Measurements from ENCODE around the gene IQCM. TPM values are rescaled to one million over a fixed set of nuclear protein-coding genes. Genes with fewer than 3 reads are reported as not detected.

IQCM gene
- total RNA-seq, 1 donor from 2014 or later = not detected

GRCh38 chr4:149353241-149353640 lies 462.4 kb downstream of the IQCM start:
- Mint-ChIP-seq H3K27me3 (ENCODE audit: low read depth) (peaks cover 2% of the 10 kb centered on the region), H3K4me1 (ENCODE audit: low read depth) (no peaks in the 10 kb centered on the region), H3K4me3 (ENCODE audit: unreplicated experiment) (no peak overlapping the region), H3K36me3 (ENCODE audit: low read depth) (no peaks in the 10 kb centered on the region), H3K9me3 (ENCODE audit: low read depth) (peaks cover 13% of the 10 kb centered on the region), H3K27ac (ENCODE audit: unreplicated experiment) (no peak overlapping the region)
- no peak for DNase-seq (ENCODE audit: low spot score)
- TF ChIP-seq, protein P1, sequence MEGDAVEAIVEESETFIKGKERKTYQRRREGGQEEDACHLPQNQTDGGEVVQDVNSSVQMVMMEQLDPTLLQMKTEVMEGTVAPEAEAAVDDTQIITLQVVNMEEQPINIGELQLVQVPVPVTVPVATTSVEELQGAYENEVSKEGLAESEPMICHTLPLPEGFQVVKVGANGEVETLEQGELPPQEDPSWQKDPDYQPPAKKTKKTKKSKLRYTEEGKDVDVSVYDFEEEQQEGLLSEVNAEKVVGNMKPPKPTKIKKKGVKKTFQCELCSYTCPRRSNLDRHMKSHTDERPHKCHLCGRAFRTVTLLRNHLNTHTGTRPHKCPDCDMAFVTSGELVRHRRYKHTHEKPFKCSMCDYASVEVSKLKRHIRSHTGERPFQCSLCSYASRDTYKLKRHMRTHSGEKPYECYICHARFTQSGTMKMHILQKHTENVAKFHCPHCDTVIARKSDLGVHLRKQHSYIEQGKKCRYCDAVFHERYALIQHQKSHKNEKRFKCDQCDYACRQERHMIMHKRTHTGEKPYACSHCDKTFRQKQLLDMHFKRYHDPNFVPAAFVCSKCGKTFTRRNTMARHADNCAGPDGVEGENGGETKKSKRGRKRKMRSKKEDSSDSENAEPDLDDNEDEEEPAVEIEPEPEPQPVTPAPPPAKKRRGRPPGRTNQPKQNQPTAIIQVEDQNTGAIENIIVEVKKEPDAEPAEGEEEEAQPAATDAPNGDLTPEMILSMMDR (IDR thresholded peaks at IDR 0.05) = no peak

DNA sequence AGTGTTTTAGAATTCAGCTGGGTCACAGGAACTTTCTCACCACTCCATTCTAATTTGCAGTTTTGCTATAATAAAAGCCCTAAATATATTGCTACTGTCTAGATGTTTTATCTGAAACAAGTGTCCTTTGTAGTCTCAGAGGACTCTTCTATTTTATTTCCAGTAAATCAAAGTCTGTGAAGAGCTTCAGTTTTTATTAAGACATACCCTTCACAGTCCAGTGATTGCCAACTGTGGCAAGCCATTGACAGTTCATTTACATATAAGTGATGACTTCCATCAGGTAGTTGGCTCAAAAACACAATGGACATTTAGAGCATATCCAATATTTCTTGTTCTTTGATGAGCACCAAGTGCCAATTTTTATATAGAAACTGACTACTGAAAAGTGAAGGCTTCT lies 466.1 kb downstream of the IQCM start:
- H3K9me3 Mint-ChIP-seq (ENCODE audit: low read depth) = peaks cover 10% of the 10 kb centered on the region
- no peak overlapping the region for H3K4me3 Mint-ChIP-seq (ENCODE audit: unreplicated experiment)
- no peaks in the 10 kb centered on the region for H3K36me3 Mint-ChIP-seq (ENCODE audit: low read depth)
- DNase-seq (ENCODE audit: low spot score) = no peak
- H3K27ac Mint-ChIP-seq (ENCODE audit: unreplicated experiment) = no peak overlapping the region
- no peaks in the 10 kb centered on the region for H3K4me1 Mint-ChIP-seq (ENCODE audit: low read depth)
- TF ChIP-seq, protein P1 (IDR thresholded peaks at IDR 0.05) = no peak
- H3K27me3 Mint-ChIP-seq (ENCODE audit: low read depth) = peaks cover 7% of the 10 kb centered on the region

GRCh38 chr4:149347139-149347538 lies 468.5 kb downstream of the IQCM start:
- Mint-ChIP-seq H3K36me3 (ENCODE audit: low read depth) (no peaks in the 10 kb centered on the region), H3K27me3 (ENCODE audit: low read depth) (peaks cover 7% of the 10 kb centered on the region), H3K27ac (ENCODE audit: unreplicated experiment) (no peak overlapping the region), H3K4me3 (ENCODE audit: unreplicated experiment) (no peak overlapping the region), H3K9me3 (ENCODE audit: low read depth) (no peaks in the 10 kb centered on the region), H3K4me1 (ENCODE audit: low read depth) (no peaks in the 10 kb centered on the region)
- TF ChIP-seq, protein P1 (IDR thresholded peaks at IDR 0.05) = no peak
- DNase-seq (ENCODE audit: low spot score) = no peak

- Mint-ChIP-seq H3K4me1 (ENCODE audit: low read depth) (no peaks in the 10 kb centered on the region), H3K9me3 (ENCODE audit: low read depth) (no peaks in the 10 kb centered on the region), H3K27ac (ENCODE audit: unreplicated experiment) (no peak overlapping the region), H3K27me3 (ENCODE audit: low read depth) (peaks cover 7% of the 10 kb centered on the region), H3K36me3 (ENCODE audit: low read depth) (no peaks in the 10 kb centered on the region), H3K4me3 (ENCODE audit: unreplicated experiment) (no peak overlapping the region)
- TF ChIP-seq, protein P1 (IDR thresholded peaks at IDR 0.05) = no peak
- no peak for DNase-seq (ENCODE audit: low spot score)
Observed at GRCh38 chr4:149345424-149345823, 470.2 kb downstream of the IQCM start.

DNA sequence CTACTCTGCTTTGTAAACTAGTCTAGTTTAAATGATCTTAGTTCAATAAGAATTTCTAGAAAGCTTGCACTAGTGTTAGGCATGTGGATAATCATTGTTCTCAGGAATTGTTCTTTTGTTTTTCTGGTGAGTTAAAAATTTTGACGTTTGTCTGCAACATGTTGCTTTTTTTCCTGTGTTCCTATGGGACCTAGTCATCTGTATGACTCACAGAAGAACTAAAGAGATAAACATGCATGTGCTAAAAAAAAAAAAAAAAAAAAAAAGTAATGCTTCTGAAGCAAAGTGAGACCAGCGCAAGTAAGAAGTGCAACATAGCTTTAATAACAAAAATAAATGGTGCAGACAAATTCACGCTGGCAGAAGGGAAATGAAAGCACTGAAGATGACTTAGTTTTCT lies 471.2 kb downstream of the IQCM start:
- no peaks in the 10 kb centered on the region for H3K36me3 Mint-ChIP-seq (ENCODE audit: low read depth)
- H3K27ac Mint-ChIP-seq (ENCODE audit: unreplicated experiment) = no peak overlapping the region
- no peaks in the 10 kb centered on the region for H3K4me1 Mint-ChIP-seq (ENCODE audit: low read depth)
- peaks cover 7% of the 10 kb centered on the region for H3K27me3 Mint-ChIP-seq (ENCODE audit: low read depth)
- DNase-seq (ENCODE audit: low spot score) = no peak
- TF ChIP-seq, protein P1 (IDR thresholded peaks at IDR 0.05) = no peak
- H3K4me3 Mint-ChIP-seq (ENCODE audit: unreplicated experiment) = no peak overlapping the region
- H3K9me3 Mint-ChIP-seq (ENCODE audit: low read depth) = peaks cover 5% of the 10 kb centered on the region

Measured in chondrocyte (in vitro differentiated cells).